ENCODE results near the gene DEXI. TPM values are rescaled to one million over a fixed set of nuclear protein-coding genes. Genes with fewer than 3 reads are reported as not detected.
A peak's percentile ranks its signal among the peaks of the same experiment; 100 is the strongest.

DEXI gene
- total and polyA plus RNA-seq, 10 donors = 14.9 to 81.5 (median 33.5) TPM

DNA sequence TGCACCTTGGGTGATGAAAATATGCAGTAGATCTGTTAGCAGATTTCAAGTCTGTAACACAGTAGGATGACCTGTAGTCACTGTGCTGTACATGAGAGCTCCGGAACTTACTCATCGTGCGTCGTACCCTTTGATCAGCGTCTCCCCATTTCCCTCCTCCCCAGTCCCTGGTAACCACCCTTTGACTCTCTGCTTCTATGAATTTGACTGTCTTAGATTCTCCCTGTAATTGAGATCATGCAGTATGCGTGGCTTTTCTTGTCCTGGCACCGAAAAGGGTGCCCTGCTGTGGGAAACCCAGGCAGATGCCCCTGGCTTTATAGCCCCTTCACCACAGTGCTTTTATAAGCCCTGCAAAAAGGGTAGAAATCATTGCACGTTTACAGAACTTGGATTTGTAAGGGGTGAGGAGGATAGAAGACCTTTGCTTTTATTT, 22.6 kb upstream of the DEXI start:
- intact Hi-C loops (cut with DNase I; ENCODE audit: low total_unique reads) = loop anchor here (5.0 to 10.0 kb wide), 4 partner anchors 292 to 750 kb away; partner anchors contain the start of gene SOCS1
- WGBS, 5 donors = 75 to 85% (median 77%) methylated on average over 8 of the region's 8 CpGs
- Histone ChIP-seq H3K36me3 (peaks cover 0 to 86% (median 26%) of the 10 kb centered on the region in 6 donors), H3K27ac (no peak overlapping the region), H3K4me3 (no peak overlapping the region), H3K9me3 (no peaks in the 10 kb centered on the region), H3K4me1 (peaks cover 4 to 52% (median 27%) of the 10 kb centered on the region in 6 donors), H3K27me3 (replicated peaks in 1 of 7) (no peaks in the 10 kb centered on the region)
- no peak for DNase-seq
- TF ChIP-seq POLR2AphosphoS5 (IDR thresholded peaks at IDR 0.05) = no peak
- TF ChIP-seq, protein P1, sequence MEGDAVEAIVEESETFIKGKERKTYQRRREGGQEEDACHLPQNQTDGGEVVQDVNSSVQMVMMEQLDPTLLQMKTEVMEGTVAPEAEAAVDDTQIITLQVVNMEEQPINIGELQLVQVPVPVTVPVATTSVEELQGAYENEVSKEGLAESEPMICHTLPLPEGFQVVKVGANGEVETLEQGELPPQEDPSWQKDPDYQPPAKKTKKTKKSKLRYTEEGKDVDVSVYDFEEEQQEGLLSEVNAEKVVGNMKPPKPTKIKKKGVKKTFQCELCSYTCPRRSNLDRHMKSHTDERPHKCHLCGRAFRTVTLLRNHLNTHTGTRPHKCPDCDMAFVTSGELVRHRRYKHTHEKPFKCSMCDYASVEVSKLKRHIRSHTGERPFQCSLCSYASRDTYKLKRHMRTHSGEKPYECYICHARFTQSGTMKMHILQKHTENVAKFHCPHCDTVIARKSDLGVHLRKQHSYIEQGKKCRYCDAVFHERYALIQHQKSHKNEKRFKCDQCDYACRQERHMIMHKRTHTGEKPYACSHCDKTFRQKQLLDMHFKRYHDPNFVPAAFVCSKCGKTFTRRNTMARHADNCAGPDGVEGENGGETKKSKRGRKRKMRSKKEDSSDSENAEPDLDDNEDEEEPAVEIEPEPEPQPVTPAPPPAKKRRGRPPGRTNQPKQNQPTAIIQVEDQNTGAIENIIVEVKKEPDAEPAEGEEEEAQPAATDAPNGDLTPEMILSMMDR (IDR thresholded peaks at IDR 0.05 in 8 of 11, conservative IDR thresholded peaks at IDR 0.05 in 3 of 11) = no peak
- TF ChIP-seq POLR2A (IDR thresholded peaks at IDR 0.05) = no peak

DNA sequence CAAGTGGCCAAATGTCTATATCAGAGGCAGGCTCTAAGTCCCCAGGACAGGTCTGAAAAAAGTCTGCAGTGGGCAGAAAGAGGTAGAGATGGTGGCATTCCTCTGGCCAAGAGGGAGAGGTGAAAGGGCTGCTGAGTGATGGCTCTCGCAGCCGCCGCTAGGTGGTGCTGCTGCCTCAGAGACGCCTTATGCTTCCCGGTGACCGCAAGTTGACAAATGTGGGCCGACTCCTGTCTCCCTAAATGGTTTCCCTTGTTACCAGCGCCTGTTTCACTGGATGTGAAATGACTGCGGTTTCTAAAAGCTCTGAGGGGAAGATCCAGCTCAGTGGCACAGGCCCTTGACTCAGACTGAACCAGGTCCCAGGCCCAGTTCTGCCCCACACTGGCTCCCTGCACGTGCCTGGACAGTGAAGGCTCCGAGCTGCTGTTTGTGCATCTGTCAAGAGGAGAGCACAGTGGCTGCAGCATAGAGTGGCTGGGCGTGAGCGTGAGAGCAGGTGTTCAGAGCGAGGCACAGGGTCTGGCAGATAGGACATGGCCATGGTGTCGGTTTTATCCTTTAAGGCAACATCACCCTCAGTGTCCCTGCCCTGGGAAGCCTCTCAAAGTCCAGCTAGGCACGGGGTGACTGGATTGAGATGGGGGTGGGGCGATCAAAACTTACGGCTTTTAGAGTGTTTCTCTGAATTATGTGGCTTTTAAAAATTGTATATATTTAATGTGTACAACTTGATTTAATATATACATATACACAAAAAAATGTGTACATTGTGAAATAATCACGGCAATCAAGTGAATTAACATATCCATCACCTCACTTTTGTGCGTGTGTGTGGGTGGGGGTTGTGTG, 22.0 kb upstream of the DEXI start:
- intact Hi-C loops (cut with DNase I; ENCODE audit: low total_unique reads) = loop anchor here (5.0 to 10.0 kb wide), 3 partner anchors 293 to 751 kb away; partner anchors contain the start of gene SOCS1
- Histone ChIP-seq H3K27me3 (replicated peaks in 1 of 7) (no peaks in the 10 kb centered on the region), H3K4me3 (peak overlapping the region in 1 of 8 donors; percentile 27), H3K36me3 (peaks cover 0 to 86% (median 23%) of the 10 kb centered on the region in 6 donors), H3K27ac (peak overlapping the region in 3 of 8 donors; percentile 13 to 29 (median 18)), H3K9me3 (no peaks in the 10 kb centered on the region), H3K4me1 (peaks cover 4 to 45% (median 27%) of the 10 kb centered on the region in 6 donors)
- TF ChIP-seq, protein P1 (IDR thresholded peaks at IDR 0.05 in 8 of 11, conservative IDR thresholded peaks at IDR 0.05 in 3 of 11) = peak; percentile 73 to 98 (median 94)
- TF ChIP-seq POLR2AphosphoS5 (IDR thresholded peaks at IDR 0.05) (peak; percentile 20 to 72 (median 57)), POLR2A (IDR thresholded peaks at IDR 0.05) (no peak)
- WGBS, 5 donors = 34 to 42% (median 36%) methylated on average over 18 to 20 of the region's 20 CpGs
- DNase-seq = peak; percentile 94

DNA sequence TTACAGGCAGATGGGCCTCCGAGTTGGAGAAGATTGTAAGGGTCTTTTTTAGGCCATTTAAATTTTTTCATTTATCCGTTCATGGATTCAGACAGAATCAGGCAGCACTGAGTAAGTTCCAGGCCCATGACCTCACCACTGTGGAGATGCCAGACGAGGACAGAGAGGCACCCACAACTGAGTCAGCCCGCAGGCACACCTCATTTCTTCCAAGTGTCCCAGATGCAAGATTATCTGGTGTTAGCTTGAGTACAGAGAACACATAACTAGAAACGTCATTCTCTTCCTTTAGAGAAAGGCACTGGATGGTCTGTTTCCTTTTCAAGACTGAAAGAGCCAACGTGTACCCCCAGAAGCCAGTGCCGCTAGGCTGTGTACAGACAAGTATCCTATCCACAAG, 19.0 kb upstream of the DEXI start:
- intact Hi-C loops (cut with DNase I; ENCODE audit: low total_unique reads) = loop anchor here (5.0 to 10.0 kb wide), 3 partner anchors 296 to 754 kb away; partner anchors contain the start of gene SOCS1
- TF ChIP-seq, protein P1 (IDR thresholded peaks at IDR 0.05 in 8 of 11, conservative IDR thresholded peaks at IDR 0.05 in 3 of 11) = no peak
- TF ChIP-seq POLR2AphosphoS5 (IDR thresholded peaks at IDR 0.05) (no peak), POLR2A (IDR thresholded peaks at IDR 0.05) (no peak)
- Histone ChIP-seq H3K36me3 (peaks cover 0 to 83% (median 26%) of the 10 kb centered on the region in 6 donors), H3K4me3 (no peak overlapping the region), H3K4me1 (peaks cover 4 to 45% (median 33%) of the 10 kb centered on the region in 6 donors), H3K27me3 (replicated peaks in 1 of 7) (no peaks in the 10 kb centered on the region), H3K27ac (no peak overlapping the region), H3K9me3 (no peaks in the 10 kb centered on the region)
- DNase-seq = no peak
- WGBS, 5 donors = 84 to 89% (median 85%) methylated on average over 7 of the region's 7 CpGs

DNA sequence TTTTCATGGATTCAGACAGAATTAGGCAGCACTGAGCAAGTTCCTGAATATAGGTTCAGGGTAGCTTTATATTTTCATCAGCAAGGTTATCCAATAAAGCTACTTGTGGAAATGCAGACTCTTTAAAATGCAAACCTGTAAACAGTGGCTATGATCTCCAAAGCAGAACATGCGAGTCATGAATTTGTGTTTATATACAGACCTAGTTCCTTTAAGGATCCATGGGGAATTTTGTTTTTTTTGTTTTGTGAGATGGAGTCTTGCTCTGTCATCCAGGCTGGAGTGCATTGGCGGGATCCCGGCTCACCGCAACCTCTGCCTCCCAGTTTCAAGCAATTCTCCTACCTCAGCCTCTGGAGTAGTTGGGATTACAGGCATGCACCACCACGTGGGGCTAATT, 16.9 kb upstream of the DEXI start:
- TF ChIP-seq POLR2AphosphoS5 (IDR thresholded peaks at IDR 0.05) (no peak), POLR2A (IDR thresholded peaks at IDR 0.05) (no peak)
- TF ChIP-seq, protein P1 (IDR thresholded peaks at IDR 0.05 in 8 of 11, conservative IDR thresholded peaks at IDR 0.05 in 3 of 11) = no peak
- Histone ChIP-seq H3K4me3 (no peak overlapping the region), H3K27ac (no peak overlapping the region), H3K27me3 (replicated peaks in 1 of 7) (no peaks in the 10 kb centered on the region), H3K4me1 (peaks cover 6 to 44% (median 27%) of the 10 kb centered on the region in 6 donors), H3K36me3 (peaks cover 0 to 75% (median 26%) of the 10 kb centered on the region in 6 donors), H3K9me3 (no peaks in the 10 kb centered on the region)
- no peak for DNase-seq
- intact Hi-C loops (cut with DNase I; ENCODE audit: low total_unique reads) = no loop called here
- 93 to 98% (median 97%) methylated on average over 5 of the region's 5 CpGs for WGBS, 5 donors

Data from spleen (tissue), 11 donors.